ENCODE data around the gene PHLPP1.

PHLPP1 gene

GRCh38 chr18:62857263-62857976 lies 142.1 kb downstream of the PHLPP1 start:
- DNase-seq: no peak

GRCh38 chr18:62860062-62860461 lies 144.7 kb downstream of the PHLPP1 start:
- DNase-seq: no peak

- no peak for DNase-seq
Observed at GRCh38 chr18:62862466-62862865, 147.1 kb downstream of the PHLPP1 start.

GRCh38 chr18:62863579-62864001 lies 148.2 kb downstream of the PHLPP1 start:
- peak; percentile 80 for DNase-seq

GRCh38 chr18:62865498-62865897 lies 150.2 kb downstream of the PHLPP1 start:
- no peak for DNase-seq

GRCh38 chr18:62867534-62867933 lies 152.2 kb downstream of the PHLPP1 start:
- DNase-seq: no peak

GRCh38 chr18:62868645-62869044 lies 153.3 kb downstream of the PHLPP1 start:
- no peak for DNase-seq

- no peak for DNase-seq
Observed at GRCh38 chr18:62870643-62871042, 155.3 kb downstream of the PHLPP1 start.

- DNase-seq: no peak
Observed at GRCh38 chr18:62875323-62875722, 160.0 kb downstream of the PHLPP1 start.

GRCh38 chr18:62876111-62876510 lies 160.8 kb downstream of the PHLPP1 start:
- no peak for DNase-seq

- DNase-seq: no peak
Observed at GRCh38 chr18:62876828-62877227, 161.5 kb downstream of the PHLPP1 start.

- DNase-seq: peak; percentile 52
Observed at GRCh38 chr18:62877411-62878221, 162.3 kb downstream of the PHLPP1 start.

- DNase-seq: no peak
Observed at GRCh38 chr18:62878305-62878704, 163.0 kb downstream of the PHLPP1 start.

- DNase-seq: no peak
Observed at GRCh38 chr18:62880034-62880433, 164.7 kb downstream of the PHLPP1 start.

- DNase-seq: no peak
Observed at GRCh38 chr18:62880673-62881364, 165.5 kb downstream of the PHLPP1 start.

GRCh38 chr18:62881509-62882016 lies 166.2 kb downstream of the PHLPP1 start:
- DNase-seq: peak; percentile 96

GRCh38 chr18:62883937-62884735 lies 168.8 kb downstream of the PHLPP1 start:
- no peak for DNase-seq

GRCh38 chr18:62885804-62886203 lies 170.5 kb downstream of the PHLPP1 start:
- DNase-seq: no peak

GRCh38 chr18:62894681-62895390 lies 179.5 kb downstream of the PHLPP1 start:
- DNase-seq: peak; percentile 51

- DNase-seq: peak; percentile 83
Observed at GRCh38 chr18:62897153-62897552, 181.8 kb downstream of the PHLPP1 start.

GRCh38 chr18:62898359-62898758 lies 183.0 kb downstream of the PHLPP1 start:
- no peak for DNase-seq

- DNase-seq: no peak
Observed at GRCh38 chr18:62899534-62899933, 184.2 kb downstream of the PHLPP1 start.

Data from HCEC 1CT (cell line).